Left lung (tissue), 10 donors: ENCODE results near the gene HMGB1. TPM values are rescaled to one million over a fixed set of nuclear protein-coding genes. Genes with fewer than 3 reads are reported as not detected.

ENCODE experiments used
- ATAC-seq: fragments of 200-7000 bp; cut with Tn5 transposase; one replicate; pipeline ENCODE4 v1.9.1; 2020; ENCODE audit warnings: moderate library complexity
- DNase-seq, 4 donors: peaks; one replicate each; pipeline ENCODE4 v3.0.0-alpha.2; 2013 to 2020
- H3K27ac ChIP-seq, 2 donors: fragments of 200-600 bp; sonication (generic) in 1 of 2; one replicate each; pipeline versions ENCODE4 v1.5.0 to v1.8.0; 2020 to 2021
- H3K27me3 ChIP-seq, 2 donors: fragments of 200-600 bp; sonication (generic) in 1 of 2; one replicate each; pipeline versions ENCODE4 v1.5.0 to v1.8.0; 2020 to 2021
- H3K36me3 ChIP-seq, 2 donors: fragments of 200-600 bp; sonication (generic) in 1 of 2; one replicate each; pipeline versions ENCODE4 v1.5.0 to v1.8.0; 2020 to 2021
- H3K4me1 ChIP-seq, 2 donors: fragments of 200-600 bp; one replicate each; pipeline ENCODE4 v1.8.0; 2021
- H3K4me3 ChIP-seq, 2 donors: fragments of 200-600 bp; sonication (generic) in 1 of 2; one replicate each; pipeline versions ENCODE4 v1.5.0 to v1.8.0; 2020 to 2021; ENCODE audit warnings: mild to moderate bottlenecking in 1 of 2
- H3K9me3 ChIP-seq, 2 donors: fragments of 200-600 bp; sonication (generic) in 1 of 2; one replicate each; pipeline versions ENCODE4 v1.5.0 to v1.8.0; 2020 to 2021
- CTCF ChIP-seq, 2 donors: fragments of 200-600 bp; sonication (generic) in 1 of 2; IDR thresholded peaks; one replicate each; pipeline versions ENCODE4 v1.5.0 to v1.8.0; 2021; ENCODE audit warnings: antibody characterized with exemption in 2 of 2
- intact Hi-C, 2 donors: fragments of 100-400 bp; cut with DNase I; formaldehyde crosslinking; loops; one replicate each; pipeline versions ENCODE4 v1.11.2 to v1.14.2; 2022
- polyA plus RNA-seq, 6 donors: library from polyadenylated mRNA; unstranded; fragments of 120-200 nt; gene quantifications; one replicate each; pipeline ENCODE4 v1.2.1, GENCODE V29; 2013; ENCODE audit not compliant: insufficient read length in 6 of 6
- total RNA-seq, 2 donors: library from RNA; stranded (reverse); fragmentation: NEBNext Ultra II Directional; extraction: Animal tissue kit (Norgen Biotek cat#: 25700); gene quantifications; one replicate each; pipeline ENCODE4 v1.2.1, GENCODE V29; 2021
- donor health status: DM: no; HTN: yes; CAD: no.
- donor health status: DM: no; HTN: no; CAD: no.

HMGB1 gene
- total and polyA plus RNA-seq, 8 donors: 249 to 976 (median 765) TPM

- intact Hi-C loops: no loop called here
- H3K27me3 ChIP-seq: no peaks in the 10 kb centered on the region
- H3K9me3 ChIP-seq: no peaks in the 10 kb centered on the region
- no peaks in the 10 kb centered on the region for H3K36me3 ChIP-seq
- no peak for TF ChIP-seq CTCF (IDR thresholded peaks at IDR 0.05)
- H3K27ac ChIP-seq: no peak overlapping the region
- no peak overlapping the region for H3K4me3 ChIP-seq
- peaks cover 0 to 11% of the 10 kb centered on the region in 2 donors for H3K4me1 ChIP-seq
- ATAC-seq: no peak
- DNase-seq: no peak
Measured at GRCh38 chr13:30440910-30441703, 24.6 kb downstream of the HMGB1 start.

- intact Hi-C loops: no loop called here
- Histone ChIP-seq H3K9me3 (no peaks in the 10 kb centered on the region), H3K4me1 (no peaks in the 10 kb centered on the region), H3K4me3 (no peak overlapping the region), H3K27me3 (no peaks in the 10 kb centered on the region), H3K36me3 (no peaks in the 10 kb centered on the region), H3K27ac (no peak overlapping the region)
- TF ChIP-seq CTCF (IDR thresholded peaks at IDR 0.05): no peak
- ATAC-seq (no peak), DNase-seq (no peak)
Measured at GRCh38 chr13:30438286-30438685, 27.4 kb downstream of the HMGB1 start.

GRCh38 chr13:30437177-30437576 is 28.6 kb downstream of the HMGB1 start:
- no peak for DNase-seq
- TF ChIP-seq CTCF (IDR thresholded peaks at IDR 0.05): no peak

GRCh38 chr13:30435911-30436451 is 29.8 kb downstream of the HMGB1 start:
- Histone ChIP-seq H3K27me3 (no peaks in the 10 kb centered on the region), H3K4me3 (no peak overlapping the region), H3K4me1 (peaks cover 0 to 8% of the 10 kb centered on the region in 2 donors), H3K9me3 (no peaks in the 10 kb centered on the region), H3K36me3 (no peaks in the 10 kb centered on the region), H3K27ac (no peak overlapping the region)
- DNase-seq: no peak
- intact Hi-C loops: no loop called here
- no peak for TF ChIP-seq CTCF (IDR thresholded peaks at IDR 0.05)
- ATAC-seq: no peak

More at GRCh38 chr13:30437177-30437576, 28.6 kb downstream of the HMGB1 start:
- ATAC-seq: no peak
- no peak overlapping the region for H3K4me3 ChIP-seq
- no peaks in the 10 kb centered on the region for H3K9me3 ChIP-seq
- no peak overlapping the region for H3K27ac ChIP-seq
- intact Hi-C loops: no loop called here
- no peaks in the 10 kb centered on the region for H3K36me3 ChIP-seq
- no peaks in the 10 kb centered on the region for H3K27me3 ChIP-seq
- no peaks in the 10 kb centered on the region for H3K4me1 ChIP-seq

- Histone ChIP-seq H3K36me3 (no peaks in the 10 kb centered on the region), H3K4me1 (peaks cover 0 to 17% of the 10 kb centered on the region in 2 donors), H3K27me3 (no peaks in the 10 kb centered on the region), H3K4me3 (no peak overlapping the region), H3K27ac (no peak overlapping the region), H3K9me3 (no peaks in the 10 kb centered on the region)
- intact Hi-C loops: no loop called here
- ATAC-seq (peak; percentile 87), DNase-seq (no peak)
- TF ChIP-seq CTCF (IDR thresholded peaks at IDR 0.05): no peak
Measured at GRCh38 chr13:30431269-30431940, 34.3 kb downstream of the HMGB1 start.
